ENCODE data around the gene JADE1. TPM values are rescaled to one million over a fixed set of nuclear protein-coding genes. Genes with fewer than 3 reads are reported as not detected.

Gene JADE1
- total RNA-seq, 2 experiments from 2014 or later: 25.4 to 28.3 TPM

- no peak overlapping the region for H3K27ac Mint-ChIP-seq
- DNase-seq: no peak
- intact Hi-C loops (cut with micrococcal nuclease): no loop called here
- no peak overlapping the region for H3K4me3 Mint-ChIP-seq
- no peaks in the 10 kb centered on the region for H3K9me3 Mint-ChIP-seq
- H3K4me1 Mint-ChIP-seq (ENCODE audit: low read depth): no peaks in the 10 kb centered on the region
- no peaks in the 10 kb centered on the region for H3K27me3 Mint-ChIP-seq
- ChIA-PET POLR2A (no interaction called here), CTCF (no interaction called here)
- H3K36me3 Mint-ChIP-seq: no peaks in the 10 kb centered on the region
Measured at GRCh38 chr4:128787509-128788311, 21.8 kb upstream of the JADE1 start.

GRCh38 chr4:128793859-128794672, 15.4 kb upstream of the JADE1 start:
- Mint-ChIP-seq H3K27me3 (no peaks in the 10 kb centered on the region), H3K36me3 (no peaks in the 10 kb centered on the region), H3K4me1 (ENCODE audit: low read depth) (no peaks in the 10 kb centered on the region), H3K4me3 (no peak overlapping the region), H3K9me3 (no peaks in the 10 kb centered on the region), H3K27ac (no peak overlapping the region)
- ChIA-PET POLR2A (no interaction called here), CTCF (no interaction called here)
- intact Hi-C loops (cut with micrococcal nuclease): no loop called here
- DNase-seq: no peak

- no peaks in the 10 kb centered on the region for H3K9me3 Mint-ChIP-seq
- ChIA-PET POLR2A (interaction anchor here (0.7 kb wide), 1 partner anchor 15 kb away, joined by 3 read pairs; no protein-coding TSS in a partner anchor), CTCF (interaction anchor here (0.8 kb wide), 1 partner anchor 15 kb away, joined by 3 read pairs; no protein-coding TSS in a partner anchor)
- no peak for DNase-seq
- no peak overlapping the region for H3K4me3 Mint-ChIP-seq
- H3K27ac Mint-ChIP-seq: no peak overlapping the region
- intact Hi-C loops (cut with micrococcal nuclease): no loop called here
- H3K4me1 Mint-ChIP-seq (ENCODE audit: low read depth): no peaks in the 10 kb centered on the region
- H3K36me3 Mint-ChIP-seq: no peaks in the 10 kb centered on the region
- no peaks in the 10 kb centered on the region for H3K27me3 Mint-ChIP-seq
Measured at GRCh38 chr4:128796934-128797333, 12.6 kb upstream of the JADE1 start.

GRCh38 chr4:128800284-128800683, 9.2 kb upstream of the JADE1 start:
- intact Hi-C loops (cut with micrococcal nuclease): no loop called here
- no peak for DNase-seq
- Mint-ChIP-seq H3K27me3 (no peaks in the 10 kb centered on the region), H3K4me1 (ENCODE audit: low read depth) (peaks cover 9% of the 10 kb centered on the region), H3K9me3 (no peaks in the 10 kb centered on the region), H3K27ac (no peak overlapping the region), H3K36me3 (no peaks in the 10 kb centered on the region), H3K4me3 (no peak overlapping the region)
- CTCF ChIA-PET: no interaction called here
- POLR2A ChIA-PET: no interaction called here

- Mint-ChIP-seq H3K27ac (no peak overlapping the region), H3K27me3 (no peaks in the 10 kb centered on the region), H3K4me3 (no peak overlapping the region), H3K9me3 (no peaks in the 10 kb centered on the region), H3K4me1 (ENCODE audit: low read depth) (peaks cover 9% of the 10 kb centered on the region), H3K36me3 (no peaks in the 10 kb centered on the region)
- ChIA-PET CTCF (no interaction called here), POLR2A (no interaction called here)
- intact Hi-C loops (cut with micrococcal nuclease): no loop called here
- DNase-seq: no peak
Measured at GRCh38 chr4:128800701-128801284, 8.7 kb upstream of the JADE1 start.

GRCh38 chr4:128802680-128803628, 6.5 kb upstream of the JADE1 start:
- H3K9me3 Mint-ChIP-seq: no peaks in the 10 kb centered on the region
- ChIA-PET POLR2A (interaction anchor here (0.6 to 1.5 kb wide), 2 partner anchors 9 to 50 kb away, joined by 3 to 4 read pairs; no protein-coding TSS in a partner anchor), CTCF (interaction anchor here (1.4 kb wide), 1 partner anchor 22 kb away, joined by 3 read pairs; no protein-coding TSS in a partner anchor)
- intact Hi-C loops (cut with micrococcal nuclease): no loop called here
- H3K4me1 Mint-ChIP-seq (ENCODE audit: low read depth): peaks cover 9% of the 10 kb centered on the region
- H3K27me3 Mint-ChIP-seq: no peaks in the 10 kb centered on the region
- H3K4me3 Mint-ChIP-seq: no peak overlapping the region
- DNase-seq: no peak
- H3K27ac Mint-ChIP-seq: no peak overlapping the region
- H3K36me3 Mint-ChIP-seq: no peaks in the 10 kb centered on the region

- Mint-ChIP-seq H3K9me3 (no peaks in the 10 kb centered on the region), H3K4me1 (ENCODE audit: low read depth) (peaks cover 9% of the 10 kb centered on the region), H3K4me3 (no peak overlapping the region), H3K36me3 (no peaks in the 10 kb centered on the region), H3K27ac (no peak overlapping the region), H3K27me3 (no peaks in the 10 kb centered on the region)
- ChIA-PET POLR2A (interaction anchor here (1.5 kb wide), 1 partner anchor 8 kb away, joined by 4 read pairs; no protein-coding TSS in a partner anchor), CTCF (no interaction called here)
- intact Hi-C loops (cut with micrococcal nuclease): no loop called here
- DNase-seq: peak; percentile 30
Measured at GRCh38 chr4:128803783-128804182, 5.7 kb upstream of the JADE1 start.

- ChIA-PET POLR2A (interaction anchor here (0.7 kb wide), 1 partner anchor 606 kb away, joined by 3 read pairs; no protein-coding TSS in a partner anchor), CTCF (interaction anchor here (0.8 to 1.9 kb wide), 4 partner anchors 27 to 356 kb away, joined by 3 to 5 read pairs (median 4); no protein-coding TSS in a partner anchor)
- Mint-ChIP-seq H3K27me3 (no peaks in the 10 kb centered on the region), H3K4me3 (peak overlapping the region; percentile 89), H3K36me3 (peaks cover 2% of the 10 kb centered on the region), H3K9me3 (no peaks in the 10 kb centered on the region), H3K4me1 (ENCODE audit: low read depth) (peaks cover 17% of the 10 kb centered on the region), H3K27ac (peak overlapping the region; percentile 96)
- peak; percentile 44 for DNase-seq
- intact Hi-C loops (cut with micrococcal nuclease): loop anchor here (1.0 to 5.0 kb wide), 4 partner anchors 28 to 928 kb away; partner anchors contain the start of genes ABHD18, MFSD8 and PLK4
Measured at GRCh38 chr4:128810331-128810870, 901 bp downstream of the JADE1 start.

- H3K36me3 Mint-ChIP-seq: peaks cover 2% of the 10 kb centered on the region
- H3K4me1 Mint-ChIP-seq (ENCODE audit: low read depth): peaks cover 21% of the 10 kb centered on the region
- ChIA-PET CTCF (interaction anchor here (1.2 to 2.5 kb wide), 5 partner anchors 13 to 356 kb away, joined by 4 to 10 read pairs (median 8); no protein-coding TSS in a partner anchor), POLR2A (interaction anchor here (0.6 to 2.2 kb wide), 11 partner anchors 8 to 846 kb away, joined by 3 to 17 read pairs (median 5); partner anchors contain the start of genes ABHD18, C4orf33, LARP1B and SCLT1)
- H3K4me3 Mint-ChIP-seq: peak overlapping the region; percentile 89
- intact Hi-C loops (cut with micrococcal nuclease): loop anchor here (1.0 to 5.0 kb wide), 9 partner anchors 15 to 929 kb away; partner anchors contain the start of genes ABHD18, MFSD8, PLK4 and SCLT1
- no peaks in the 10 kb centered on the region for H3K9me3 Mint-ChIP-seq
- DNase-seq: peak; percentile 88
- H3K27me3 Mint-ChIP-seq: no peaks in the 10 kb centered on the region
- peak overlapping the region; percentile 96 for H3K27ac Mint-ChIP-seq
Measured at GRCh38 chr4:128810871-128811570, 1.5 kb downstream of the JADE1 start.
